ENCODE results near the gene COL13A1.

COL13A1 gene

GRCh38 chr10:69792341-69792740 is 9.4 kb upstream of the COL13A1 start:
- no peak for DNase-seq

- DNase-seq, result no peak
Observed at GRCh38 chr10:69794673-69795072, 7.0 kb upstream of the COL13A1 start.

GRCh38 chr10:69795242-69795934 is 6.3 kb upstream of the COL13A1 start:
- DNase-seq, result no peak

GRCh38 chr10:69797959-69798358 is 3.7 kb upstream of the COL13A1 start:
- DNase-seq, result no peak

GRCh38 chr10:69800109-69800508 is 1.6 kb upstream of the COL13A1 start:
- DNase-seq, result peak; percentile 61

GRCh38 chr10:69800665-69801064 is 1.0 kb upstream of the COL13A1 start:
- no peak for DNase-seq

GRCh38 chr10:69801094-69801433 is 642 bp upstream of the COL13A1 start:
- DNase-seq, result peak; percentile 71

GRCh38 chr10:69802424-69803161 is 887 bp downstream of the COL13A1 start:
- peak; percentile 9 for DNase-seq

- DNase-seq, result no peak
Observed at GRCh38 chr10:69803809-69804208, 2.1 kb downstream of the COL13A1 start.

GRCh38 chr10:69804775-69805174 is 3.1 kb downstream of the COL13A1 start:
- DNase-seq, result no peak

- DNase-seq, result no peak
Observed at GRCh38 chr10:69807122-69807521, 5.4 kb downstream of the COL13A1 start.

- DNase-seq, result no peak
Observed at GRCh38 chr10:69807696-69808095, 6.0 kb downstream of the COL13A1 start.

- no peak for DNase-seq
Observed at GRCh38 chr10:69809318-69809717, 7.6 kb downstream of the COL13A1 start.

- no peak for DNase-seq
Observed at GRCh38 chr10:69810097-69810496, 8.4 kb downstream of the COL13A1 start.

- no peak for DNase-seq
Observed at GRCh38 chr10:69810675-69811397, 9.1 kb downstream of the COL13A1 start.

GRCh38 chr10:69813632-69814031 is 11.9 kb downstream of the COL13A1 start:
- no peak for DNase-seq

- DNase-seq, result no peak
Observed at GRCh38 chr10:69814251-69814650, 12.5 kb downstream of the COL13A1 start.

- DNase-seq, result no peak
Observed at GRCh38 chr10:69815104-69815503, 13.4 kb downstream of the COL13A1 start.

GRCh38 chr10:69816521-69816920 is 14.8 kb downstream of the COL13A1 start:
- DNase-seq, result no peak

GRCh38 chr10:69817078-69817581 is 15.4 kb downstream of the COL13A1 start:
- peak; percentile 54 for DNase-seq

GRCh38 chr10:69818676-69819239 is 17.1 kb downstream of the COL13A1 start:
- no peak for DNase-seq

GRCh38 chr10:69819716-69820506 is 18.2 kb downstream of the COL13A1 start:
- DNase-seq, result no peak

- no peak for DNase-seq
Observed at GRCh38 chr10:69820817-69821216, 19.1 kb downstream of the COL13A1 start.

Data from hematopoietic multipotent progenitor cell treated with erythropoietin and hydrocortisone succinate and interleukin-3 and kit ligand, for 6 days (in vitro differentiated cells).